ENCODE data around the gene PAIP1. TPM values are rescaled to one million over a fixed set of nuclear protein-coding genes. Genes with fewer than 3 reads are reported as not detected.
"Not testable (repeated sequence)": the region's sequence is repeated elsewhere in the genome, so short reads cannot be mapped to it uniquely, and the experiment has no call there.

PAIP1 gene
- total and polyA plus RNA-seq, 10 donors: 24.9 to 65.2 (median 43.8) TPM

- Histone ChIP-seq H3K4me1 (no peaks in the 10 kb centered on the region), H3K27ac (no peak overlapping the region), H3K27me3 (replicated peaks in 1 of 7) (no peaks in the 10 kb centered on the region), H3K9me3 (no peaks in the 10 kb centered on the region), H3K4me3 (no peak overlapping the region), H3K36me3 (no peaks in the 10 kb centered on the region)
- no peak for DNase-seq
- TF ChIP-seq POLR2AphosphoS5 (IDR thresholded peaks at IDR 0.05) (no peak), POLR2A (IDR thresholded peaks at IDR 0.05) (no peak), CTCF (IDR thresholded peaks at IDR 0.05 in 8 of 11, conservative IDR thresholded peaks at IDR 0.05 in 3 of 11) (no peak)
- 64 to 85% (median 78%) methylated on average over 3 of the region's 3 CpGs for WGBS, 5 donors
- intact Hi-C loops (cut with DNase I; ENCODE audit: low total_unique reads): no loop called here
Measured at GRCh38 chr5:43563321-43563720, 6.4 kb upstream of the PAIP1 start.

GRCh38 chr5:43561356-43561755, 4.5 kb upstream of the PAIP1 start:
- Histone ChIP-seq H3K27me3 (replicated peaks in 1 of 7) (no peaks in the 10 kb centered on the region), H3K4me1 (peaks cover 0 to 11% (median 7%) of the 10 kb centered on the region in 6 donors), H3K27ac (no peak overlapping the region), H3K4me3 (no peak overlapping the region), H3K9me3 (no peaks in the 10 kb centered on the region), H3K36me3 (no peaks in the 10 kb centered on the region)
- no peak for DNase-seq
- intact Hi-C loops (cut with DNase I; ENCODE audit: low total_unique reads): no loop called here
- TF ChIP-seq POLR2A (IDR thresholded peaks at IDR 0.05): no peak
- TF ChIP-seq CTCF (IDR thresholded peaks at IDR 0.05 in 8 of 11, conservative IDR thresholded peaks at IDR 0.05 in 3 of 11): no peak
- no peak for TF ChIP-seq POLR2AphosphoS5 (IDR thresholded peaks at IDR 0.05)

GRCh38 chr5:43560128-43560527, 3.3 kb upstream of the PAIP1 start:
- H3K9me3 ChIP-seq: no peaks in the 10 kb centered on the region
- no peak for DNase-seq
- WGBS, 5 donors: 38 to 72% (median 67%) methylated on average over 2 of the region's 2 CpGs
- peaks cover 8 to 20% (median 17%) of the 10 kb centered on the region in 6 donors for H3K4me1 ChIP-seq
- no peak overlapping the region for H3K4me3 ChIP-seq
- no peak overlapping the region for H3K27ac ChIP-seq
- H3K36me3 ChIP-seq: peaks cover 0 to under 1% (median 0%) of the 10 kb centered on the region in 6 donors
- no peaks in the 10 kb centered on the region for H3K27me3 ChIP-seq (replicated peaks in 1 of 7)
- TF ChIP-seq CTCF (IDR thresholded peaks at IDR 0.05 in 8 of 11, conservative IDR thresholded peaks at IDR 0.05 in 3 of 11) (no peak), POLR2AphosphoS5 (IDR thresholded peaks at IDR 0.05) (no peak), POLR2A (IDR thresholded peaks at IDR 0.05) (no peak)
- intact Hi-C loops (cut with DNase I; ENCODE audit: low total_unique reads): no loop called here

GRCh38 chr5:43556607-43556856, 345 bp downstream of the PAIP1 start:
- DNase-seq; H3K27me3 ChIP-seq (replicated peaks in 1 of 7); H3K9me3 ChIP-seq; intact Hi-C loops (cut with DNase I; ENCODE audit: low total_unique reads): not testable (repeated sequence)
- peak overlapping the region; percentile 62 to 94 (median 74) for H3K4me3 ChIP-seq
- H3K36me3 ChIP-seq: peaks cover 0 to 36% (median 7%) of the 10 kb centered on the region in 6 donors
- H3K27ac ChIP-seq: peak overlapping the region; percentile 97 to 99 (median 98)
- peaks cover 34 to 56% (median 52%) of the 10 kb centered on the region in 6 donors for H3K4me1 ChIP-seq
- WGBS, 5 donors: 0 to 4% (median 1%) methylated on average over 3 to 30 of the region's 30 CpGs; no CpG with 5 or more reads in 1 of the 5 donors
